Measurements from ENCODE around the gene ACOXL. TPM values are rescaled to one million over a fixed set of nuclear protein-coding genes. Genes with fewer than 3 reads are reported as not detected.

The ACOXL gene
- total and polyA plus RNA-seq, 9 of the 15 experiments (the other 6 are each of a cell fraction or from before 2014, with no cell fraction given) = 0.31 to 0.56 TPM; not detected in 7

- no TSS peak for BruUV-seq (replicated peaks)
- no peaks in the 10 kb centered on the region for H3K36me3 ChIP-seq (ENCODE audit: control insufficient read depth, insufficient read depth, low read length)
- DNase-seq (ENCODE audit: extremely low read depth in 1 of 4, low spot score in 3 of 4) = no peak
- no peak overlapping the region for H3K27ac ChIP-seq (ENCODE audit: extremely low read depth, low read depth, low read length)
- FAIRE-seq = no peak
- in situ Hi-C loops (cut with MboI) (no loop called here), intact Hi-C loops (cut with micrococcal nuclease) (no loop called here)
- ChIA-PET CTCF (ENCODE audit: low intra/inter-chr PET ratio) (no interaction called here), POLR2A (interaction anchor here (0.8 kb wide), 1 partner anchor 14 kb away, joined by 3 read pairs; no protein-coding TSS in a partner anchor)
- H3K4me2 ChIP-seq (ENCODE audit: insufficient read depth, low read length) = no peak overlapping the region
- no peaks in the 10 kb centered on the region for H3K79me2 ChIP-seq (ENCODE audit: control insufficient read depth, insufficient read depth, low read length)
- ATAC-seq = no peak
- H4K20me1 ChIP-seq (replicated peaks; ENCODE audit: control insufficient read depth, insufficient read depth, low read length) = no peaks in the 10 kb centered on the region
- H3K9me1 ChIP-seq (ENCODE audit: control insufficient read depth, insufficient read depth, low read length) = peaks cover 2% of the 10 kb centered on the region
- TF ChIP-seq, protein P1, sequence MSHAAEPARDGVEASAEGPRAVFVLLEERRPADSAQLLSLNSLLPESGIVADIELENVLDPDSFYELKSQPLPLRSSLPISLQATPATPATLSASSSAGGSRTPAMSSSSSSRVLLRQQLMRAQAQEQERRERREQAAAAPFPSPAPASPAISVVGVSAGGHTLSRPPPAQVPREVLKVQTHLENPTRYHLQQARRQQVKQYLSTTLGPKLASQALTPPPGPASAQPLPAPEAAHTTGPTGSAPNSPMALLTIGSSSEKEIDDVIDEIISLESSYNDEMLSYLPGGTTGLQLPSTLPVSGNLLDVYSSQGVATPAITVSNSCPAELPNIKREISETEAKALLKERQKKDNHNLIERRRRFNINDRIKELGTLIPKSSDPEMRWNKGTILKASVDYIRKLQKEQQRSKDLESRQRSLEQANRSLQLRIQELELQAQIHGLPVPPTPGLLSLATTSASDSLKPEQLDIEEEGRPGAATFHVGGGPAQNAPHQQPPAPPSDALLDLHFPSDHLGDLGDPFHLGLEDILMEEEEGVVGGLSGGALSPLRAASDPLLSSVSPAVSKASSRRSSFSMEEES (CRISPR knock-in tag; IDR thresholded peaks at IDR 0.05) = peak; percentile 45; the same call in 1 of the 2 replicates
- TF ChIP-seq, protein P2, sequence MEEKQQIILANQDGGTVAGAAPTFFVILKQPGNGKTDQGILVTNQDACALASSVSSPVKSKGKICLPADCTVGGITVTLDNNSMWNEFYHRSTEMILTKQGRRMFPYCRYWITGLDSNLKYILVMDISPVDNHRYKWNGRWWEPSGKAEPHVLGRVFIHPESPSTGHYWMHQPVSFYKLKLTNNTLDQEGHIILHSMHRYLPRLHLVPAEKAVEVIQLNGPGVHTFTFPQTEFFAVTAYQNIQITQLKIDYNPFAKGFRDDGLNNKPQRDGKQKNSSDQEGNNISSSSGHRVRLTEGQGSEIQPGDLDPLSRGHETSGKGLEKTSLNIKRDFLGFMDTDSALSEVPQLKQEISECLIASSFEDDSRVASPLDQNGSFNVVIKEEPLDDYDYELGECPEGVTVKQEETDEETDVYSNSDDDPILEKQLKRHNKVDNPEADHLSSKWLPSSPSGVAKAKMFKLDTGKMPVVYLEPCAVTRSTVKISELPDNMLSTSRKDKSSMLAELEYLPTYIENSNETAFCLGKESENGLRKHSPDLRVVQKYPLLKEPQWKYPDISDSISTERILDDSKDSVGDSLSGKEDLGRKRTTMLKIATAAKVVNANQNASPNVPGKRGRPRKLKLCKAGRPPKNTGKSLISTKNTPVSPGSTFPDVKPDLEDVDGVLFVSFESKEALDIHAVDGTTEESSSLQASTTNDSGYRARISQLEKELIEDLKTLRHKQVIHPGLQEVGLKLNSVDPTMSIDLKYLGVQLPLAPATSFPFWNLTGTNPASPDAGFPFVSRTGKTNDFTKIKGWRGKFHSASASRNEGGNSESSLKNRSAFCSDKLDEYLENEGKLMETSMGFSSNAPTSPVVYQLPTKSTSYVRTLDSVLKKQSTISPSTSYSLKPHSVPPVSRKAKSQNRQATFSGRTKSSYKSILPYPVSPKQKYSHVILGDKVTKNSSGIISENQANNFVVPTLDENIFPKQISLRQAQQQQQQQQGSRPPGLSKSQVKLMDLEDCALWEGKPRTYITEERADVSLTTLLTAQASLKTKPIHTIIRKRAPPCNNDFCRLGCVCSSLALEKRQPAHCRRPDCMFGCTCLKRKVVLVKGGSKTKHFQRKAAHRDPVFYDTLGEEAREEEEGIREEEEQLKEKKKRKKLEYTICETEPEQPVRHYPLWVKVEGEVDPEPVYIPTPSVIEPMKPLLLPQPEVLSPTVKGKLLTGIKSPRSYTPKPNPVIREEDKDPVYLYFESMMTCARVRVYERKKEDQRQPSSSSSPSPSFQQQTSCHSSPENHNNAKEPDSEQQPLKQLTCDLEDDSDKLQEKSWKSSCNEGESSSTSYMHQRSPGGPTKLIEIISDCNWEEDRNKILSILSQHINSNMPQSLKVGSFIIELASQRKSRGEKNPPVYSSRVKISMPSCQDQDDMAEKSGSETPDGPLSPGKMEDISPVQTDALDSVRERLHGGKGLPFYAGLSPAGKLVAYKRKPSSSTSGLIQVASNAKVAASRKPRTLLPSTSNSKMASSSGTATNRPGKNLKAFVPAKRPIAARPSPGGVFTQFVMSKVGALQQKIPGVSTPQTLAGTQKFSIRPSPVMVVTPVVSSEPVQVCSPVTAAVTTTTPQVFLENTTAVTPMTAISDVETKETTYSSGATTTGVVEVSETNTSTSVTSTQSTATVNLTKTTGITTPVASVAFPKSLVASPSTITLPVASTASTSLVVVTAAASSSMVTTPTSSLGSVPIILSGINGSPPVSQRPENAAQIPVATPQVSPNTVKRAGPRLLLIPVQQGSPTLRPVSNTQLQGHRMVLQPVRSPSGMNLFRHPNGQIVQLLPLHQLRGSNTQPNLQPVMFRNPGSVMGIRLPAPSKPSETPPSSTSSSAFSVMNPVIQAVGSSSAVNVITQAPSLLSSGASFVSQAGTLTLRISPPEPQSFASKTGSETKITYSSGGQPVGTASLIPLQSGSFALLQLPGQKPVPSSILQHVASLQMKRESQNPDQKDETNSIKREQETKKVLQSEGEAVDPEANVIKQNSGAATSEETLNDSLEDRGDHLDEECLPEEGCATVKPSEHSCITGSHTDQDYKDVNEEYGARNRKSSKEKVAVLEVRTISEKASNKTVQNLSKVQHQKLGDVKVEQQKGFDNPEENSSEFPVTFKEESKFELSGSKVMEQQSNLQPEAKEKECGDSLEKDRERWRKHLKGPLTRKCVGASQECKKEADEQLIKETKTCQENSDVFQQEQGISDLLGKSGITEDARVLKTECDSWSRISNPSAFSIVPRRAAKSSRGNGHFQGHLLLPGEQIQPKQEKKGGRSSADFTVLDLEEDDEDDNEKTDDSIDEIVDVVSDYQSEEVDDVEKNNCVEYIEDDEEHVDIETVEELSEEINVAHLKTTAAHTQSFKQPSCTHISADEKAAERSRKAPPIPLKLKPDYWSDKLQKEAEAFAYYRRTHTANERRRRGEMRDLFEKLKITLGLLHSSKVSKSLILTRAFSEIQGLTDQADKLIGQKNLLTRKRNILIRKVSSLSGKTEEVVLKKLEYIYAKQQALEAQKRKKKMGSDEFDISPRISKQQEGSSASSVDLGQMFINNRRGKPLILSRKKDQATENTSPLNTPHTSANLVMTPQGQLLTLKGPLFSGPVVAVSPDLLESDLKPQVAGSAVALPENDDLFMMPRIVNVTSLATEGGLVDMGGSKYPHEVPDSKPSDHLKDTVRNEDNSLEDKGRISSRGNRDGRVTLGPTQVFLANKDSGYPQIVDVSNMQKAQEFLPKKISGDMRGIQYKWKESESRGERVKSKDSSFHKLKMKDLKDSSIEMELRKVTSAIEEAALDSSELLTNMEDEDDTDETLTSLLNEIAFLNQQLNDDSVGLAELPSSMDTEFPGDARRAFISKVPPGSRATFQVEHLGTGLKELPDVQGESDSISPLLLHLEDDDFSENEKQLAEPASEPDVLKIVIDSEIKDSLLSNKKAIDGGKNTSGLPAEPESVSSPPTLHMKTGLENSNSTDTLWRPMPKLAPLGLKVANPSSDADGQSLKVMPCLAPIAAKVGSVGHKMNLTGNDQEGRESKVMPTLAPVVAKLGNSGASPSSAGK (IDR thresholded peaks at IDR 0.05) = no peak
- H3K4me1 ChIP-seq (replicated peaks in 1 of 2; ENCODE audit: control insufficient read depth in 2 of 2, insufficient read depth in 2 of 2, low read length in 2 of 2) = 0 out of 5 replicates have a peak, but pooled peaks cover 0 to 3% of the 10 kb centered on the region in 2 experiments
- 6% methylated on average over 7 of the region's 7 CpGs for WGBS (ENCODE audit: insufficient coverage, low coverage, missing lambda C conversion rate)
- H3K4me3 ChIP-seq = no peak overlapping the region
- H2AFZ ChIP-seq (ENCODE audit: low read depth, low read length) = no peak overlapping the region
- H3K27me3 ChIP-seq (ENCODE audit: control insufficient read depth in 2 of 2, insufficient read depth in 2 of 2, low read length in 2 of 2) = peaks cover 0 to 14% of the 10 kb centered on the region in 2 experiments; a peak in 4 of 5 replicates
- H3K9ac ChIP-seq (ENCODE audit: insufficient read depth in 1 of 2, low read depth in 2 of 2, low read length in 2 of 2) = no peak overlapping the region
- no peaks in the 10 kb centered on the region for H3K9me3 ChIP-seq (replicated peaks; ENCODE audit: control insufficient read depth, insufficient read depth, low read depth, low read length)
Measured at GRCh38 chr2:110946902-110947301, 214.5 kb downstream of the ACOXL start.

Measured in K562 (cell line).